Nephron progenitor cell (in vitro differentiated cells): Measurements from ENCODE around the gene COL4A2.

Experiments
- DNase-seq: peaks from one replicate; pipeline ENCODE4 v3.0.0; 2021
- H3K27ac Mint-ChIP-seq: 2 replicates; pipeline ENCODE4 v1.8.0; 2021; ENCODE audit warnings: mild to moderate bottlenecking, moderate library complexity, mixed read lengths
- H3K27me3 Mint-ChIP-seq: 2 replicates; pipeline ENCODE4 v1.8.0; 2021; ENCODE audit warnings: mild to moderate bottlenecking, low read depth, mixed read lengths; ENCODE audit not compliant: poor library complexity
- H3K36me3 Mint-ChIP-seq: 2 replicates; pipeline ENCODE4 v1.8.0; 2021; ENCODE audit warnings: low read depth, mixed read lengths
- H3K4me1 Mint-ChIP-seq: 2 replicates; pipeline ENCODE4 v1.8.0; 2021; ENCODE audit warnings: mixed read lengths
- H3K4me3 Mint-ChIP-seq: 2 replicates; pipeline ENCODE4 v1.8.0; 2021; ENCODE audit warnings: mild to moderate bottlenecking, moderate library complexity, mixed read lengths
- H3K9me3 Mint-ChIP-seq: 2 replicates; pipeline ENCODE4 v1.8.0; 2021; ENCODE audit warnings: mild to moderate bottlenecking, moderate library complexity, mixed read lengths
- TF ChIP-seq, protein P1 (sequence below): fragments of 200-600 bp; sonication (generic); IDR thresholded peaks from 2 replicates; pipeline ENCODE4 v1.5.0; 2021; ENCODE audit warnings: antibody characterized with exemption

Gene COL4A2

GRCh38 chr13:110479648-110480047, 172.6 kb downstream of the COL4A2 start:
- no peaks in the 10 kb centered on the region for H3K9me3 Mint-ChIP-seq
- H3K36me3 Mint-ChIP-seq, result peaks cover 54% of the 10 kb centered on the region
- no peak for DNase-seq
- peaks cover 2% of the 10 kb centered on the region for H3K27me3 Mint-ChIP-seq
- no peak overlapping the region for H3K27ac Mint-ChIP-seq
- TF ChIP-seq, protein P1, sequence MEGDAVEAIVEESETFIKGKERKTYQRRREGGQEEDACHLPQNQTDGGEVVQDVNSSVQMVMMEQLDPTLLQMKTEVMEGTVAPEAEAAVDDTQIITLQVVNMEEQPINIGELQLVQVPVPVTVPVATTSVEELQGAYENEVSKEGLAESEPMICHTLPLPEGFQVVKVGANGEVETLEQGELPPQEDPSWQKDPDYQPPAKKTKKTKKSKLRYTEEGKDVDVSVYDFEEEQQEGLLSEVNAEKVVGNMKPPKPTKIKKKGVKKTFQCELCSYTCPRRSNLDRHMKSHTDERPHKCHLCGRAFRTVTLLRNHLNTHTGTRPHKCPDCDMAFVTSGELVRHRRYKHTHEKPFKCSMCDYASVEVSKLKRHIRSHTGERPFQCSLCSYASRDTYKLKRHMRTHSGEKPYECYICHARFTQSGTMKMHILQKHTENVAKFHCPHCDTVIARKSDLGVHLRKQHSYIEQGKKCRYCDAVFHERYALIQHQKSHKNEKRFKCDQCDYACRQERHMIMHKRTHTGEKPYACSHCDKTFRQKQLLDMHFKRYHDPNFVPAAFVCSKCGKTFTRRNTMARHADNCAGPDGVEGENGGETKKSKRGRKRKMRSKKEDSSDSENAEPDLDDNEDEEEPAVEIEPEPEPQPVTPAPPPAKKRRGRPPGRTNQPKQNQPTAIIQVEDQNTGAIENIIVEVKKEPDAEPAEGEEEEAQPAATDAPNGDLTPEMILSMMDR, result no peak
- H3K4me1 Mint-ChIP-seq, result peaks cover 22% of the 10 kb centered on the region
- H3K4me3 Mint-ChIP-seq, result no peak overlapping the region

- Mint-ChIP-seq H3K27ac (peak overlapping the region; percentile 91), H3K4me3 (no peak overlapping the region), H3K36me3 (peaks cover 51% of the 10 kb centered on the region), H3K27me3 (peaks cover 2% of the 10 kb centered on the region), H3K4me1 (peaks cover 22% of the 10 kb centered on the region), H3K9me3 (no peaks in the 10 kb centered on the region)
- no peak for DNase-seq
- TF ChIP-seq, protein P1, result no peak
Observed at GRCh38 chr13:110480161-110480560, 173.1 kb downstream of the COL4A2 start.

DNA sequence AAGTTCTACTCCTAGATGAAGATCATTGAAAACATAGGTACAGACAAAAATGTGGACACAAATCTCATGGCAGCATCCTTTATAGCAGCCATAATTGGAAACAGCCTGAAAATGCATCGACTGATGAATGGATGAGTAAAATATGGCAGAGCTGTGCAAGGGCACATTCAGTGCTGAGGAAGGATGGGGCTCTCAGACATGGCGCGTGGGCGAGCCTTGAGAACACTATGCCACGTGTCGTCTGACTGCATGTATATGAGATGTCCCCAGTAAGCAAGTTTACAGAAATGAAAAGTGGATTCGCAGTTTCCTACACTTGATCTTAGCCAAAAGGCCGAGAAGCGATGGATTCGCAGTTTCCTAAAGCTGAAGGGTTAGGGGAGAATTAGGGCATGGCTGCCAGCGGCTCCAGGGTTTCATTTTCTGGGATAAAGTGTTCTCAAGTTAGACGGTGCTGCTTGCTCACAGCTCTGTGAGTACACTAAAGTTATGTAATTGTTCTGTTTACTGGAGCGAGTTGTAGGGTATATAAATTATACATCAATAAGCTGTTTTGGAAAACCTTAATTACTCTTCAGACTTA, 176.4 kb downstream of the COL4A2 start:
- H3K9me3 Mint-ChIP-seq, result no peaks in the 10 kb centered on the region
- H3K4me1 Mint-ChIP-seq, result peaks cover 31% of the 10 kb centered on the region
- no peak overlapping the region for H3K27ac Mint-ChIP-seq
- no peak for DNase-seq
- TF ChIP-seq, protein P1, result no peak
- peaks cover 48% of the 10 kb centered on the region for H3K36me3 Mint-ChIP-seq
- no peak overlapping the region for H3K4me3 Mint-ChIP-seq
- H3K27me3 Mint-ChIP-seq, result peaks cover 7% of the 10 kb centered on the region

GRCh38 chr13:110484290-110485048, 177.4 kb downstream of the COL4A2 start:
- no peak for DNase-seq
- Mint-ChIP-seq H3K9me3 (no peaks in the 10 kb centered on the region), H3K4me1 (peaks cover 24% of the 10 kb centered on the region), H3K4me3 (no peak overlapping the region), H3K27ac (peak overlapping the region; percentile 39), H3K27me3 (peaks cover 7% of the 10 kb centered on the region), H3K36me3 (peaks cover 58% of the 10 kb centered on the region)
- TF ChIP-seq, protein P1, result no peak

GRCh38 chr13:110485604-110486003, 178.5 kb downstream of the COL4A2 start:
- peaks cover 70% of the 10 kb centered on the region for H3K36me3 Mint-ChIP-seq

More at GRCh38 chr13:110485604-110486003, 178.5 kb downstream of the COL4A2 start:
- no peak overlapping the region for H3K4me3 Mint-ChIP-seq
- peak; percentile 67 for DNase-seq
- H3K27ac Mint-ChIP-seq, result no peak overlapping the region
- no peaks in the 10 kb centered on the region for H3K9me3 Mint-ChIP-seq
- H3K27me3 Mint-ChIP-seq, result peaks cover 7% of the 10 kb centered on the region
- TF ChIP-seq, protein P1, result no peak
- peaks cover 18% of the 10 kb centered on the region for H3K4me1 Mint-ChIP-seq
